Measurements from ENCODE around the gene LNX1.

The LNX1 gene

DNA sequence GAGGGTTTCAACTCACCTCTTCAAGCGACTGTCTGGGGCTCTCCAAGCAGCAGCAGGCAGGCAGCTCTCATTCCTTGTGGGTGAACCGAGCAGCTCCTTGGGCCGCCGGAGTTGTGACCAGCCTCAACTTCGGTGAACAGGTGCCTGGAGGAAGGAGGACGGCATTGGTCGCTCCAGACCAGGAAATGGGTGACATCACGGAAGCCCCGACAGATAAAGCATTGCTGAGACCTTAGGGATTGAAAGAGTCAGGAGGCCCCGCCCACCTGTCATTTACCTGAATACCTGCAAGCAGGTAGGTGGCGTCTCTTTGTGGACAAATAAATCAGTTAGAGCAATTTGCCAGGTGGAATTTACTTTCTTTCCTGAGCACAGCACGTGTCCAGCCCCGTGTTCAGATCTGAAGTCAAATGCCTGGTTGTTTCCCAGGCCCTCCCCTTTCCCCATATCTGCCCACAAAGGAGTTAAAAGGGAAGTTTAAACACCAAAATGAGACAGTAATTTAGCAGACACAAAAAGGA lies at the start of gene LNX1:
Gene LNX1, minus strand, starts transcription at position 115 of the 521 bp plus-strand sequence. CDS start 17,484 bp downstream, outside the sequence.
- peak; percentile 78 for DNase-seq

DNA sequence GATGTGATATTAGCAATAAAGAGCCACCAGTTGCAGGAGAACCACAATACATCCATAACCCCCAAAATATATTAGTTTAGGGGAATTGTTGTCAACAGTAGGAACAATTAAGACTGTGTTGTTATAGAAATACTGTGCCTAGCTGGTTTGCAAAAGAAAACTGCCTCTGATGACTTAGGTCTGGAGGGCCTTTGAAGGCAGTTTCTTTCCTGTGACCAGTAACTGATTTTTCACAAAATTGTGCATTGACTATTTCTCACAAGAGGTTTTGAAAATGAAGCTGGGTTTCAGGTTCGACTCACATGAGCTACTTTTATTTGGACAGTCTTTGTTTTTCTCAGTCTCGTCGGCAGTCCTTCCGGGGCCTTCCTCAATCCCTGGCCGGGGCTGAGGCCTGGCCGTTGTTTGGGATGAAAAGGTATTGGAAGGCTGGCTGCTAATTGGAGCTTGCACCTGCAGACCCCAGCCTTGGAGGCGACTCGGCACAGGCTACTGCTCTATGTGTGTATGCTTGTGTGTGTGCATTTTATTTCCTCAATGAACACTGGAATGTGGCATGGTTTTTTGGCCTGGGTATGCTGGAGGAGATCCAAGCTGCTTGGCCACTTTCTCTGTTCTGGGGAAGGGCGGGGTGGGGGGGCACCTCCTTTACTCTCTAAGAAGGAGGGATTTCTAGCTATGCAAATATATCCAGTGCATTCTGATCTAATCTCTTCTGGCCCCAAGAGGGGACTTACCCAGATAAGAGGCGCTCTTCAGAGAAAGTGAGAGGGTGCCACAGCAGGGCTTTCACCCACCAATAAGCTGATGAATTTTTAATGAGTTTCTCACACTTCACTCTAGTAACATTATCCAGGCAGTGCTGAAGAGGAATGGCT lies 49.5 kb upstream of the LNX1 start:
- peak; percentile 25 for DNase-seq

DNA sequence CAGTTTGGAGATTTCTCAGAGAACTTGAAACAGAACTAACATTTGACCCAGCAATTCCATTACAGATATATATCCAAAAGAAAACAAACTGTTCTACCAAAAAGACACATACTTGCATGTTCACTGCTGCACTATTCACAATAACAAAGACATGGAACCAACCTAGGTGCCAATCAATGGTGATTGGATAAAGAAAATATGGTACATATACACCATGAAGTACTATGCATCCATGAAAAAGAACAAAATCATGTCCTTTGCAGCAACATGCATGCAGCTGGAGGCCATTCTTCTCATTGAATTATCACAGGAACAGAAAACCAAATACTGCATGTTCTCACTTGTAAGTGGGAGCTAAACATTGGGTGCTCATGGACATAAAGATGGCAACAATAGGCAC lies 47.6 kb upstream of the LNX1 start:
- DNase-seq = no peak

DNA sequence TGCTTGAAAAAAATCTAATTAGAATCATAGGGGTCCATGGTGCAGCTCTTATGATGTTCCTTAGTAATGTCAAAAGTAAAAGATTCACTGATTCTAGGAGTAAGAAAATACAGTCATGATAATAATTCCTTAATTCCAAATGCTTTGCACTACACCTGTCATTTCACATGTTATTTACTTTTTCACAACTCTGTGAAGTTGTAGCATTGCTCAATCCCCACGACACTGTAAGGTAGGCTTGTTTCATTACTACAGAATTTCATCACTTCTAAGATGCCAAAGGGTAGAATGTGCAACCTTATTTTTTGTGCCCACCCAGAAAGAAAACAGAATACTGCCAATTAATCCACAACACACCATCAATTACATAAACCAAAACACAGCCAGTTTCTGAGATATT lies 46.1 kb upstream of the LNX1 start:
- DNase-seq = no peak

DNA sequence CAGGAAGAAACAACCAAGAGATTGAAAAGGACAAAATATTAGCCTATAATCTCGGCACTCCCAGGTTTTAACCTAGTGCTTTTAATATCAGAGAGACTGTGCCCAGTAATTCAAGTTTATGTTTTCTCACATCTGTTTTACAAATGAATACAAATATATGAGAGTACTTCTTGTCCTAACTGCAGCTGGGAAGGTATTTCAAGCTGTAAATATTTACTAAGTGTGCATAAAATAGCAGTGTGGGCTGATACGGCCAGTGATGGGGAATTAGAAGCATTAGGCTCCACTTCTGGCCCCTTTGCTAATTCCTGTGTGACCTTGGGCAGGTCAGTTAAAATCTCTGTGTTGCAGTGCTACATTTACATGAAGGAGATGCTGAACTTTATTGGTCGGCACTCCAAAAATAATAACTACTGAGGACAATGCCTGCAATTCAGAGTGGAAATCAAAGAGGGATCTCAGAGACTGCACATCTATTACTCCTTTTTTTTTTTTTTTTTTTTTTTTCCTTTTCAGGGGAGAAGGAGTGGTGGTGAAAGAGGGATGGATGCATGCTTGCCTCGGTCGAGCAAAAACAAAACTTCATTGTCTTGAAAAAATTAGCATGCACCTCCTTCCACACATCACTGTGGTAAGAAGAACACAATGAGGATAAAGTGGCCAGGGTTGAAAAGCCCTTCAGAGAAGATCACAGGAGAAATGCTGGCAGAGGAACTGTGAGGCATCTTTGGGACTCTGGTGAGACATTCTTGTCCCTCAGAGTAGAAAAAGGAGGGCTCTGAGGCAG lies 44.6 kb upstream of the LNX1 start:
- DNase-seq = no peak

DNA sequence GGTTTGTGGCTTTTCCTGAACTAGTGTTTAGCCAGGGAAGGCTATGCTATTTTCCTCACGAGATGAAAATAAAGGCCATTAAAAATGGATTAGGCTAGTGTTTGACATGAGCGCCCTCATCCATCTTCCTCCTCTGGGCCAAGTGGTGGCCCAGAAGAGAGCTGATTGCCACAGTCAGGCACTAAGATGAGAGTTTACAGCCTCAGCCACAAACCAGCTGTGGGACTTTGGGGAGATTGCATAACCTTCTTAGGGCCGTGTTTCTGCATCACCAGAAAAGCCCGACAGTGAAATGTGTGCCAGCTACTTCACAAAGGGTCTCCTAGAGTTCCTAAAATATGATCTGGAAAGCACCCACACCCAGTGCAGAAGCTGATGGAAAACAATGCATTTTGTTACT lies 42.3 kb upstream of the LNX1 start:
- no peak for DNase-seq

DNA sequence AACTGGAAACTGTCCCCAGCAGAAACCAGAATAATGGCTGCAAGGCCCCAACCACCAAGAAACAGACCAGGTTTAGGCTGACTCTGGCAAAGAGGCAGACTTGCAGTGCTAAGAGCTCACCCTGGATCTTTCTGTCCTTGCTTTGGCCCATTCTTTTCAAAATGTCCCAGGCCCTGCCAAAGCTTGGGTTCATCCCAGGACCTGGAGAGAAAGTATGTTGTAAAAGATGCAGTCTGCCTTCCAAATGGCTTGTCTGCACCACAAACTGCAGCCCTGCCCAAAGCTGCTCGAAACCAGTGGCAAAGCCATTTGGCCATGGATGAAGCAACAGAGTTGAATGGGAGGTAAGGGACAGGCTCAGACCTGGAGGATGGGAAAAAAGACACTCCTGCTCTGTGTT lies 38.0 kb upstream of the LNX1 start:
- no peak for DNase-seq

DNA sequence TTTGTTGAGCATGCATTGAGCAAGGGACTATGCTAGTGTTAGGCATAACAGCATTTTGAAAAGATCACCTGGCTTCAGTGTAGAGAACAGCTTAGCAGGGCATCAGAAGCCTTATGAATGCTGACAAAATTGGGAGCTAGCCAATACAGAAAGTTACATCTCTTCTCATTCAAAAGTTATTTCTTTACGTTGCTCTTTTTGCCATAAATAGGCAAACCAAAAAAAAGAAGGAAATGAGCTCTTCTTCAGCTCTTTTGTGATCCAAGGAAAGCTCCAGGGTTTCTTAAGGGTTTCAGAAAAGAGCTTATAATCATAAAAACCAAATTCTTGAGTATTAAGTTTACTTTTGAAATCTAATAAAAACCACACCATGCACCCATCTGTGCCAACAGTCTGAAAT lies 35.2 kb upstream of the LNX1 start:
- DNase-seq = no peak

DNA sequence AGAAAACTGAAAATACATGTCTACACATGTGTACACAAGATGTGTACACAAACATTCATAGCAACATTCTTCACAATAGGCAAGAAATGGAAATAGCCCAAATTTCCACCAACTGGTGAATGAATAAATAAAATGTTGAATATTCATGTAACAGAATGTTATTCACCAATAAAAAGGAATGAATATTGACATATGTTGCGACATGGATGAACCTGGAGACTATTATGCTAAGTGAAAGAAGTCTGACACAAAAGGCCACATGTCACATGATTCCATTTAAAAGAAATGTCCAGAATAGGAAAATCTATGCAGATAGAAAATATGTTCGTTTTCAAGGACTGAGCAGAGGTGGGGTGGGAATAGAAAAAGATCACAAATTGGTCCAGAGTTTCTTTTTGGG lies 34.6 kb upstream of the LNX1 start:
- no peak for DNase-seq

DNA sequence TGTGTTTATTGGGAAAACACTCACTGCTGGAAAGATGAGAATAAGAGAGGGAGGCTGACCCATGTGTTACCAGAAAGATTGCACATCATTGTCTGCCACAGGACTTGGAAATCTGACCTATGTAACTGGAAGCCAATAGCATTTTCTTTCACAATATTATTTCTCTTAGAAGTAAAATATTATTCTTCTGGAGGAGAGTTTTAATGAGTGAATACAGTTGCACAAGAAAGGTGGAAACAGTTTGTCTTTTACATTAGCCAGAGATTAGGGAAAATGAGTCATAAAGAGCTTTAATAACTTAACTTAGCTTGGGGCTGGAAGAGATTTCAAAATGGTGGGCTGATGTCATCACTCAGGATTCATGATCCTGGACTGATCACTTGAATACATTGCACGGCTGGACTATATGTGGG lies 31.5 kb upstream of the LNX1 start:
- no peak for DNase-seq

DNA sequence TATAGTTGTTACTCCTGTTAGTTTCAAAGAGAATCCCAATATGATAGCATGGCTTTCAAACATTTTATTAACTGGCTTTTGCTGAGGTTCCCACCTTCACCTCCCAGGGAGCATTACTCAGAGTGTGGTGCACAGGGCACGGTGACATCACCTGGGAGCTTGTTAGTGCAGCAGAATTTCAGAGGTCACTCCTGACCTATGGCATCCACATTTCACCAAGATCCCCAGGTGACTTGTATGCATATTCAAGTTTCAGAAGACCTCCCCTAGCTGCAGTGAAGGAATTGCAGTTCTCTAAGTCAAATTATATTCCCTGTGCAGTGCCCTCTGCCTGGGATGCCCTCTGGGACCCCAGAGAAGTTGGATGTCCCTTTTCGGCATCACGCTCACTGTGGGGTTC lies 29.7 kb upstream of the LNX1 start:
- no peak for DNase-seq

DNA sequence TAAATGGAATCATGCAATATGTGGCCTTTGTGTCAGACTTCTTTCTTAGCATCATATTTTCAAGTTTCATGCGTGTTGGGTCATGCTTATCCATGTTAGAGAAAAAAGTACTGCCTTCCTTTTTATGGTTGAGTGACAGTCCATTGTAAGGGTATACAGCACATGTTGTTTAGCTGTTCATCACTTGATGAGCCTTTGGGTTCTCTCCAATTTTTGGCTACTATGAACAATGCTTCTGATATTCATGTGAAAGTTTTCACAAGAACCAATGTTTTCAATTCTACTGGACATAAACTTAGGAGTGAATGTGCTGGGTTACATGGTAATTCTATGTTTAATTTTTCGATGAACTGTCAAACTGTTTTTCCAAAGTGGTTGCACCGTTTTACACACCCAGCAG lies 28.1 kb upstream of the LNX1 start:
- DNase-seq = no peak

DNA sequence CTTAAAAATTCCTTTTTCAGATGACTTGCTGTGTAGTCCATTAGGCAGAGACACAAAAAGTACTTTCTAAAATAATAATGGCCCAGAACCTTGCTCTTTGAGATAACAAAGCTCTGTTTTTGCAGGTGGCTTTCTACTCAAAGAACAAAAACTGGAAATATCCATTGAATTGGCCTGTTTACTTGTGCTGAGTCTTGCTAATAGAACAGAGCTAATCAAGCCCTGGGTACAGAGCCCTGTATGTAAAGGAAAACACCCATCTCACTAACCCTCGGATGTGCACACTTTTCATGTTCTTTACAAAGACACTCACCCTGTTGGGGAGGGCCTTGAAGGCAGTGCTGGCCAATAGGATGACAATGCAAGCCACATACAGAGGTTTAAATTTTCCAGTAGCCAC lies 27.0 kb upstream of the LNX1 start:
- no peak for DNase-seq

DNA sequence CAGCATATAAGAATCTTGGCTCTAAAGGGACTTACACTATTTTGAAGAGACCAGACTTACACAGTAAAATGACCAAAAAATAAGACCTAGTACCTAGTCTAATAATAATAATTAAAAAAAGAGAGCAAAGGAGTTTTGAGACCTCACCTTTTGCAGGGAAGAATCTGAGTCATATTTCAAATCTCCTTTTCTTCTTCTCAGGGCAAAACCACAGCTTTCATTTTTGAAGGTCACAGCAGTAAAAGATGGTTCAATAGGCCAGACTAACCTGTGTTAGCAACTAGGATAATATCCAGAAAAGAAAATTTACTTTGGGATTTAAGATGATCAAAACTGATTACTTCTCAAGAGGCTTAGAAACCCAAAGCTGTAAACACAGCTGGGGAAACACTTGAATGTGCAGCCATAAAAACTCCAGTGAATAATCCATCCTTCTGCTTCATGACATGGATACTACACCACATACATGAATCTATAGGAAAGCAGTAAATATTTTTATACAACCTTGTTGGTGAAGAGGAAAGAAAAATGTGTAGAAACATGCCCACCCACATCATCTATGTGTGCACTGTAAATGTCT lies 25.9 kb upstream of the LNX1 start:
- no peak for DNase-seq

DNA sequence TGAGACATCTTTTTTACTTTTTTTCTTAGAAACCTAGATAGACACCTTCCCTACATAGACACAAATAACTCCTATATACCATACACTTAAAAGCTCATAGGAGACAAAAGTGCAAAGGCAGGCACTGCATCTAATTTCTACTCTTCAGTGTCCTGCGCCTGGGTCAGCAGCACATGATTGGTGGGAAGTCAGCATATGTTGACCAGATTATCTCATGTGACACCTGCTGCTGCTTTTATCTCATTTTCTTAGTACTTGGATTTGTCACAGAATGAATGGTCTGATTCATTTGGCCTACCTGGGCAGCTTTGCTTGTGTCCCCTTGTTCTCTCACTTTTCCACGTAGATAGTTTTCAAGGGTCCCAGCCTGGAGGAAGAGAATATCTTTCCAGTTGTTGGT lies 24.9 kb upstream of the LNX1 start:
- no peak for DNase-seq

DNA sequence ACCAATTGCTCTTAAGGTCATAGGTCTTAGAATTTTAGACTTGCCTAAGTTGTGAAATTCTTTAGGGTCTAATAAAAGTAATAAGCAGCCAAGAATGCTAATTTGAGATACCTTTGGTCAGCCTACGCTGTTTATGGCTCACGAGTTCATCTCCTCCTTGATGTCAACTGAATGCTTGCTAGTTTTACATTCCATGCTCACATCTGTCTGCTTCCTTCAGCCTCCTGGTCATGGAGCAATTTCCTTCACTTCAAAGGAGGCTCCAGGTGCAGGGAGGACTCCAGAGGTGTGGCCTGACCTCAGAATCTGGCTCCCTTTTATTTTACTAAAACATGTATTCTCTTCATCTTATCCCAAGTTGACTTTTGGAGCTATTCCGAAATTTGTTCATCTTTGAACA lies 23.3 kb upstream of the LNX1 start:
- no peak for DNase-seq

DNA sequence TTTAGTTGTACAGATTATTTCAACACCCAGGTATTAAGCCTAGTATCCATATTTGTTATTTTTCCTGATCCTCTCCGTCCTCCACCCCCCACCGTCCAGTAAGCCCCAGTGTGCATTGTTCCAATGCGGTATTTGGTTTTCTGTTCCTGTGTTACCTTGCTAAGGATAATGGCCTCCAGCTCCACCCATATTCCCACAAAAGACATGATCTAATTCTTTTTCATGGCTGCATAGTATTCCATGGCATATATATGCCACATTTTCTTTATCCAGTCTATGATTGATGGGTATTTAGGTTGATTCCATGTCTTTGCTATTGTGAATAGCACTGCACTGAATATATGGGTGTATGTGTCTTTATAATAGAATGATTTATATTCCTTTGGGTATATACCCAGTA lies 22.1 kb upstream of the LNX1 start:
- DNase-seq = no peak

DNA sequence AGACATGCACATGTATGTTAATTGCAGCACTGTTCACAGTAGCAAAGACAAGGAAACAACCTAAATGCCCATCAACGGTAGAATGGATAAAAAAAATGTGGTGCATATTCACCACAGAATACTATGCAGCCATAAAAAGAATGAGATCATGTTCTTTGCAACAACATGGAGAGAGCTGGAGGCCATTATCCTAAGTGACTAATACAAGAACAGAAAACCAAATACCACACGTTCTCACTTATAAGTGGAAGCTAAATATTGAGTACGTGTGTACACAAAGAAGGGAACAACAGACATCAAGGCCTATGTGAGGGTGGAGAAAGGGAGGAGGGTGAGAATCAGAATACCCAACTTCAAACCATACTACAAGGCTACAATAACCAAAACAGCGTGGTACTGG lies 17.4 kb upstream of the LNX1 start:
- DNase-seq = no peak

DNA sequence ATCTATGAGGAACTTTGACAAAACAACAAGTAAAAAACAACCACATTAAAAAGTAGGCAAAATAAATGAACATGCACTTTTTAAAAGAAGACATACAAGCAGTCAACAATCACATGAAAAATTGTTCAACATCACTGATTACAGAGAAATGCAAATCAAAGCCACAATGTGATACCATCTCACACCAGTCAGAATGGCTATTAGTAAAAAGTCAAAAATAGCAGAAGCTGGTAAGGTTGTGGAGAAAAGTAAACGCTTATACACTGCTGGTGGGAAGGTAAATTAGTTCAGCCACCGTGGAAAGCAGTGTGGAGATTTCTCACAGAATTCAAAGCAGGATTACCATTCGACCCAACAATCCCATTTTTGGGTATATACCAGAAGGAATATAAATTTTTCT lies 17.0 kb upstream of the LNX1 start:
- DNase-seq = no peak

DNA sequence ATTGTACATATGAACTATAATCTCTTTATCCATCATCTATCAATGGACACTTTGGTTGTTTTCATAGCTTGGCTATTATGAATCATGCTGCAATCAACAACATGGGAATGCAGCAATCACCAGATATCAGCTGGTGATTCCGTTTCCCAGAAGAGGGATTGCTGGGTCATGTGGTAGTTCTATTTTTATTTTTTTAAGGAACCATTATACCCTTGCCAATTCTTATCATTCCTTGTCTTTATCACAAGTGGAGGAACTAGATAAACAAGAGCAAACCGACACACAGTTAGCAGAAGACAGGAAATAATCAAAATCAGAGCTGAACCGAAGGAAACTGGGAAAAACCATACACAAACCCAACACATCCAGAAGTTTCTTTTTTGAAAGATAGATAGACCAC lies 14.5 kb upstream of the LNX1 start:
- DNase-seq = no peak

DNA sequence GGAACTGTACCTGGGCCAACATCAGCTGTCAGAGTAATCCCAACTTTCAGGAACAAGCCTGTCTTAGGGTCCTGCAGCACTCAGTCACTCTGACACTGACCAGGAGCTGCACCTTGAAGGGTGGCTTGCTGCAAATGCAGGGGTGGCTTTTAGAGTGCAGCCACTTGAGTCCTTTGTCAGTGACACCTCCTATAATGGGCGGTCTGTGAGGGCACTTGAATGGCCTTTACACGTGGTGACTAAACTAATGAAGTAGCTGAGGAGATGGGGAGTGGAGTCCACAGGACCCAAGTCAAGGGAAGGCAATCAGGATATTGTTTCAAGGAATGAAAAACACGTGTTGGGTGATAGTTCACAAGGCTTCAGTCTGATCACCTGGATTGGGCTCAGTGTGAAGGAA lies 11.1 kb upstream of the LNX1 start:
- DNase-seq = no peak

DNA sequence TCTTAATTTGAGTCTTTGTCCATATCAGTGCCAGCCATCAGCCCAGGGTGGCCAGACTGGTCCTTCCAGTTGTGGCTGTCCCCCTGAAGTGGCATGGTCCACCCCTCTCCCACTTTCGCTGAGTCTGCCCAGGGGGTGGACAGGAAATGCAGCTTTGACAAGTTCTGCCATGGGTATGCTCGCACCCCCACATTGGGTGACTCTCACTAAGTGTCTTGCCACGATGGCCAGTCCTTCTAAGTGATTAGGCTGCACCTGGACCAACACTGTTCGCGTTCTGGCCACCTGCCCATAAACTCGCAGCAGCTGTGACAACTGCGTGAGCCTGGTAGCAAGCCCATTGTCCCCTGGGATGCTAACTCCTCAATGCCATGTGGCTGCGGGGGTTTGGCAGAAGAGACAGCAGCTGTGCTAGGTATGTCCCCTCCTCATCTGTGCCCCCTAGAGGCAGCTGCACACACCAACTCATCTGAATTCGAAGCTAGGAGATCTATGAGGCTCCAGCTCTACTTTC lies 10.0 kb upstream of the LNX1 start:
- peak; percentile 86 for DNase-seq

DNA sequence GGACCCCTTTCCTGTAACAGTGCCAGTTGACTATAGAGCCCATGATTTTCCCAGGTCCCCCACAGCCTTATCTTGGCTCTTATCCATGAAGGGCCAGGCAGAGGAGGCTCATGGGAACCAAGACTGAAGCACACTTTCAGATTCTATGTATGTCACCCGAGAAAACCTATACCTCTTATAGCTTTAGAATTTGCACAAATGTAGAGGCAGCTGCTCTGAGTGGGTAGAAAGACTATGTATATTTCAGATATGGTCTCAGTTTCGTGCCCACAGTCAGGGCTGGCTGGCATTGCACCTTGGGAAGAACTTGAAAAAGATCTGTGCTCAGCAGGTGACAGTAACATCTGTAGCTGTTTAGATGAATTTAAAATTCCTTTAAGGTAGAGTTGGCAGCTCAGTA lies 8.3 kb upstream of the LNX1 start:
- no peak for DNase-seq

DNA sequence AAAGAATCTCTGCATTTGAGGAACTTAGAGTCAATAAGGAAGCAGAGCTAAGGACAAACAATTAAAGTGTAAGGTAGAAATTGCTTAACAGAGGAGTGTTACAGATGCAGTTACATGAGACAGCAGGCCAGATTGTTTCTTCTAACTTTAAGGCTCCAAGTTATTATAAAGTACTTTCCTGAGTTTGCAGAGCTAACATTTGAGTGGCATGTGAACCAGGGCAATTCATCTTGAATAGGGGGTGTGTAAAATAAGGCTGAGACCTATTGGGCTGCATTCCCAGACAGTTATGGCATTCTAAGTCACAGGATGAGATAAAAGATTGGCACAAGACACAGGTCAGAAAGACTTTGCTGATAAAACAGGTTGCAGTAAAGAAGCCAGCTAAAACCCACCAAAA lies 7.6 kb upstream of the LNX1 start:
- no peak for DNase-seq
